T-cell (primary cell): ENCODE results near the gene FAM227B. TPM values are rescaled to one million over a fixed set of nuclear protein-coding genes. Genes with fewer than 3 reads are reported as not detected.
"Not testable (repeated sequence)": the region's sequence is repeated elsewhere in the genome, so short reads cannot be mapped to it uniquely, and the experiment has no call there.

Experiments used
- ATAC-seq, 4 experiments: fragments of 200-7000 bp in 3 of 4; fragments of 150-1000 bp in 1 of 4; cut with Tn5 transposase; replicated peaks in 1 of 4; 1 replicate in 3 of 4; 2 replicates in 1 of 4; pipeline ENCODE4 v1.10.0; 2021; ENCODE audit warnings: moderate library complexity in 3 of 4, mild to moderate bottlenecking in 2 of 4, moderate number of reproducible peaks in 1 of 4
- CTCF ChIA-PET, 2 donors: fragments of 300-600 bp; sonication (Branson Sonifier 250); formaldehyde crosslinking; loops; one replicate each; lab custom pipeline; 2022; ENCODE audit warnings: antibody characterized with exemption in 2 of 2; lab: Charles Lee
- POLR2A ChIA-PET, 2 donors: fragments of 300-600 bp; sonication (Branson Sonifier 250); formaldehyde crosslinking; loops; one replicate each; lab custom pipeline; 2022; ENCODE audit warnings: antibody characterized with exemption in 2 of 2; lab: Charles Lee
- DNase-seq, 35 experiments: peaks; one replicate each; pipeline versions ENCODE4 v3.0.0 to v3.0.0-alpha.2; 2013 to 2023
- H3K27ac ChIP-seq: one replicate; pipeline ENCODE4 v1.5.1; 2013; ENCODE audit warnings: low read length
- H3K27me3 ChIP-seq, 2 experiments: replicated peaks in 1 of 2; 1 replicate in 1 of 2; 2 replicates in 1 of 2; pipeline versions ENCODE4 v1.6.1 to v1.7.0; 2013; ENCODE audit warnings: low read length in 1 of 2, mixed read lengths in 1 of 2; ENCODE audit not compliant: control insufficient read depth in 2 of 2, insufficient read depth in 2 of 2; ENCODE audit errors: extremely low read depth in 1 of 2
- H3K36me3 ChIP-seq, 2 donors: 1 replicate in 1 of 2; 2 replicates in 1 of 2; pipeline versions ENCODE4 v1.6.1 to v1.7.0; 2013; ENCODE audit warnings: low read length in 1 of 2; ENCODE audit not compliant: control insufficient read depth in 2 of 2, insufficient read depth in 1 of 2; ENCODE audit errors: extremely low read depth in 1 of 2
- H3K4me1 ChIP-seq, 2 experiments: 1 replicate in 1 of 2; 2 replicates in 1 of 2; pipeline versions ENCODE4 v1.6.1 to v1.7.0; 2013; ENCODE audit warnings: low read length in 2 of 2, mixed read lengths in 1 of 2; ENCODE audit not compliant: insufficient read depth in 2 of 2, control insufficient read depth in 1 of 2; ENCODE audit errors: extremely low read depth in 1 of 2
- H3K4me3 ChIP-seq, 2 donors: 1 replicate in 1 of 2; 2 replicates in 1 of 2; pipeline versions ENCODE4 v1.5.1 to v1.7.0; 2013; ENCODE audit warnings: mild to moderate bottlenecking in 2 of 2, low read length in 1 of 2, moderate library complexity in 1 of 2; ENCODE audit not compliant: control insufficient read depth in 1 of 2; ENCODE audit errors: extremely low read depth in 1 of 2
- H3K9me3 ChIP-seq: 2 replicates; pipeline ENCODE4 v1.7.0; 2013
- H3K27ac Mint-ChIP-seq, 2 donors: one replicate each; pipeline ENCODE4 v1.8.0; 2020 to 2021; ENCODE audit warnings: mild to moderate bottlenecking in 2 of 2, mixed read lengths in 2 of 2
- H3K27me3 Mint-ChIP-seq, 2 donors: one replicate each; pipeline ENCODE4 v1.8.0; 2021 to 2022; ENCODE audit warnings: mixed read lengths in 2 of 2
- H3K36me3 Mint-ChIP-seq: one replicate; pipeline ENCODE4 v1.8.0; 2021; ENCODE audit warnings: mixed read lengths
- H3K4me1 Mint-ChIP-seq, 3 donors: one replicate each; pipeline ENCODE4 v1.8.0; 2020 to 2022; ENCODE audit warnings: mixed read lengths in 3 of 3, mild to moderate bottlenecking in 1 of 3
- H3K4me3 Mint-ChIP-seq, 3 donors: one replicate each; pipeline ENCODE4 v1.8.0; 2020 to 2022; ENCODE audit warnings: mild to moderate bottlenecking in 3 of 3, mixed read lengths in 3 of 3, moderate library complexity in 3 of 3
- H3K9me3 Mint-ChIP-seq, 3 donors: one replicate each; pipeline ENCODE4 v1.8.0; 2020 to 2022; ENCODE audit warnings: mixed read lengths in 3 of 3
- WGBS: methylation state at CpG from one replicate; pipeline ENCODE4 v1.1.5; 2013; ENCODE audit warnings: missing lambda C conversion rate; ENCODE audit not compliant: insufficient coverage; 5-methylcytosine and 5-hydroxymethylcytosine counted together
- total RNA-seq, 35 experiments: library from RNA in 6 of 35; stranded (reverse) in 6 of 35; fragments of 120-200 nt in 1 of 35; gene quantifications; one replicate each; pipeline versions ENCODE4 v1.2.1 to v1.2.4 and lab custom pipeline; 2013 to 2026

FAM227B gene
- total RNA-seq, 5 donors from 2014 or later (not counting 1 experiment from before 2014, with no cell fraction given), result 4.7 to 11.2 (median 8.0) TPM

GRCh38 chr15:49495993-49496753 lies 124.4 kb downstream of the FAM227B start:
- ChIA-PET CTCF (no interaction called here), POLR2A (interaction anchor here in 1 of 2 donors (0.5 kb wide), 1 partner anchor 419 kb away, joined by 3 read pairs; no protein-coding TSS in a partner anchor)
- Mint-ChIP-seq H3K27me3 (no peaks in the 10 kb centered on the region), H3K36me3 (no peaks in the 10 kb centered on the region), H3K4me3 (no peak overlapping the region), H3K27ac (no peak overlapping the region), H3K4me1 (no peaks in the 10 kb centered on the region), H3K9me3 (peaks cover 0 to under 1% (median 0%) of the 10 kb centered on the region in 3 donors)
- Histone ChIP-seq H3K4me3 (no peak overlapping the region), H3K36me3 (no peaks in the 10 kb centered on the region), H3K9me3 (no peaks in the 10 kb centered on the region), H3K27ac (no peak overlapping the region), H3K4me1 (no peaks in the 10 kb centered on the region), H3K27me3 (no peaks in the 10 kb centered on the region)
- ATAC-seq (no peak), DNase-seq (no peak)
- no CpG with 5 or more reads among the region's 3 CpGs for WGBS

- no peak overlapping the region for H3K4me3 ChIP-seq
- no CpG with 5 or more reads among the region's 1 CpG for WGBS
- no peaks in the 10 kb centered on the region for H3K9me3 Mint-ChIP-seq
- H3K36me3 ChIP-seq, result no peaks in the 10 kb centered on the region
- H3K4me1 ChIP-seq, result no peaks in the 10 kb centered on the region
- H3K27me3 ChIP-seq, result no peaks in the 10 kb centered on the region
- no peak overlapping the region for H3K27ac Mint-ChIP-seq
- POLR2A ChIA-PET, result no interaction called here
- DNase-seq (no peak), ATAC-seq (no peak)
- no peaks in the 10 kb centered on the region for H3K36me3 Mint-ChIP-seq
- no peaks in the 10 kb centered on the region for H3K9me3 ChIP-seq
- no peaks in the 10 kb centered on the region for H3K27me3 Mint-ChIP-seq
- no peak overlapping the region for H3K4me3 Mint-ChIP-seq
- H3K27ac ChIP-seq, result no peak overlapping the region
- no peaks in the 10 kb centered on the region for H3K4me1 Mint-ChIP-seq
- CTCF ChIA-PET, result interaction anchor here in 1 of 2 donors (0.6 kb wide), 1 partner anchor 1428 kb away, joined by 3 read pairs; no protein-coding TSS in a partner anchor
Measured at GRCh38 chr15:49494842-49495241, 125.8 kb downstream of the FAM227B start.

GRCh38 chr15:49492830-49493229 lies 127.8 kb downstream of the FAM227B start:
- H3K9me3 ChIP-seq, result no peaks in the 10 kb centered on the region
- ChIA-PET CTCF (no interaction called here), POLR2A (no interaction called here)
- no peaks in the 10 kb centered on the region for H3K27me3 Mint-ChIP-seq
- no peaks in the 10 kb centered on the region for H3K4me1 Mint-ChIP-seq
- no peaks in the 10 kb centered on the region for H3K4me1 ChIP-seq
- H3K4me3 Mint-ChIP-seq, result no peak overlapping the region
- no peak for DNase-seq
- no peaks in the 10 kb centered on the region for H3K36me3 ChIP-seq
- 88% methylated on average over 1 of the region's 1 CpG for WGBS
- no peak for ATAC-seq
- no peaks in the 10 kb centered on the region for H3K36me3 Mint-ChIP-seq
- no peak overlapping the region for H3K27ac ChIP-seq
- H3K4me3 ChIP-seq, result no peak overlapping the region
- no peaks in the 10 kb centered on the region for H3K27me3 ChIP-seq
- no peaks in the 10 kb centered on the region for H3K9me3 Mint-ChIP-seq
- no peak overlapping the region for H3K27ac Mint-ChIP-seq

- Mint-ChIP-seq H3K4me3 (no peak overlapping the region), H3K4me1 (no peaks in the 10 kb centered on the region), H3K36me3 (no peaks in the 10 kb centered on the region), H3K27ac (no peak overlapping the region), H3K27me3 (no peaks in the 10 kb centered on the region), H3K9me3 (no peaks in the 10 kb centered on the region)
- H3K36me3 ChIP-seq, result no peaks in the 10 kb centered on the region
- H3K27me3 ChIP-seq, result no peaks in the 10 kb centered on the region
- no CpG with 5 or more reads among the region's 2 CpGs for WGBS
- ChIA-PET CTCF (no interaction called here), POLR2A (no interaction called here)
- no peaks in the 10 kb centered on the region for H3K4me1 ChIP-seq
- no peak for ATAC-seq
- no peak overlapping the region for H3K27ac ChIP-seq
- no peak for DNase-seq
- no peaks in the 10 kb centered on the region for H3K9me3 ChIP-seq
- no peak overlapping the region for H3K4me3 ChIP-seq
Measured at GRCh38 chr15:49492151-49492550, 128.5 kb downstream of the FAM227B start.

GRCh38 chr15:49490966-49491365 lies 129.7 kb downstream of the FAM227B start:
- H3K27ac ChIP-seq, result no peak overlapping the region
- ChIA-PET CTCF (no interaction called here), POLR2A (no interaction called here)
- Mint-ChIP-seq H3K27me3 (no peaks in the 10 kb centered on the region), H3K27ac (no peak overlapping the region), H3K4me3 (no peak overlapping the region), H3K9me3 (no peaks in the 10 kb centered on the region), H3K36me3 (no peaks in the 10 kb centered on the region), H3K4me1 (no peaks in the 10 kb centered on the region)
- no peak for ATAC-seq
- no peak overlapping the region for H3K4me3 ChIP-seq
- 100% methylated on average over 1 of the region's 1 CpG for WGBS
- H3K36me3 ChIP-seq, result no peaks in the 10 kb centered on the region
- no peak for DNase-seq
- no peaks in the 10 kb centered on the region for H3K9me3 ChIP-seq
- no peaks in the 10 kb centered on the region for H3K4me1 ChIP-seq
- H3K27me3 ChIP-seq, result no peaks in the 10 kb centered on the region

- POLR2A ChIA-PET, H3K4me1 Mint-ChIP-seq, H3K4me3 Mint-ChIP-seq, H3K9me3 Mint-ChIP-seq, DNase-seq, H3K27ac ChIP-seq, H3K36me3 Mint-ChIP-seq, H3K9me3 ChIP-seq, H3K36me3 ChIP-seq, H3K4me3 ChIP-seq, H3K27me3 ChIP-seq, H3K4me1 ChIP-seq, CTCF ChIA-PET, H3K27me3 Mint-ChIP-seq, H3K27ac Mint-ChIP-seq, ATAC-seq: not testable (repeated sequence)
- WGBS, result no CpG with 5 or more reads among the region's 1 CpG
Measured at GRCh38 chr15:49485401-49485800, 135.2 kb downstream of the FAM227B start.
